Astrocyte (in vitro differentiated cells and primary cell): ENCODE measurements around the gene SCYL1. TPM values are rescaled to one million over a fixed set of nuclear protein-coding genes. Genes with fewer than 3 reads are reported as not detected.

ENCODE experiments used
- DNase-seq: peaks from one replicate; pipeline ENCODE4 v3.0.0-alpha.2; 2010; ENCODE audit warnings: low read depth
- FAIRE-seq: peaks from 2 replicates; lab custom pipeline; 2011; peaks lifted over from hg19 to GRCh38; lab: Jason Lieb, UNC
- H2AFZ ChIP-seq: 2 replicates; pipeline ENCODE4 v1.6.0; 2012; ENCODE audit warnings: low read depth, low read length, inconsistent platforms
- H3K27ac ChIP-seq: 2 replicates; pipeline ENCODE4 v1.5.1; 2011; ENCODE audit warnings: low read depth, low read length, inconsistent platforms
- H3K27me3 ChIP-seq: 2 replicates; pipeline ENCODE4 v1.6.0; 2011; ENCODE audit warnings: low read length, inconsistent platforms; ENCODE audit not compliant: insufficient read depth
- H3K36me3 ChIP-seq: 2 replicates; pipeline ENCODE4 v1.5.1; 2011; ENCODE audit warnings: low read length, inconsistent platforms; ENCODE audit not compliant: insufficient read depth
- H3K4me1 ChIP-seq: 2 replicates; pipeline ENCODE4 v1.5.1; 2011; ENCODE audit warnings: low read length, inconsistent platforms; ENCODE audit not compliant: insufficient read depth
- H3K4me2 ChIP-seq: 2 replicates; pipeline ENCODE4 v1.6.0; 2012; ENCODE audit warnings: low read length, inconsistent platforms
- H3K4me3 ChIP-seq: 2 replicates; pipeline ENCODE4 v1.5.1; 2011; ENCODE audit warnings: low read depth, mild to moderate bottlenecking, low read length, inconsistent platforms; ENCODE audit not compliant: insufficient read depth
- H3K79me2 ChIP-seq: 2 replicates; pipeline ENCODE4 v1.6.0; 2012; ENCODE audit warnings: mild to moderate bottlenecking, low read length, inconsistent platforms; ENCODE audit not compliant: insufficient read depth
- H3K9ac ChIP-seq: 2 replicates; pipeline ENCODE4 v1.6.0; 2012; ENCODE audit warnings: mild to moderate bottlenecking, low read length, inconsistent platforms
- H3K9me3 ChIP-seq: 2 replicates; pipeline ENCODE4 v1.5.1; 2012; ENCODE audit warnings: low read depth, mild to moderate bottlenecking, low read length, inconsistent platforms; ENCODE audit not compliant: insufficient read depth
- H4K20me1 ChIP-seq: 2 replicates; pipeline ENCODE4 v1.6.0; 2012; ENCODE audit warnings: low read length, inconsistent platforms; ENCODE audit not compliant: insufficient read depth
- H3K27ac Mint-ChIP-seq: one replicate; pipeline ENCODE4 v1.8.0; 2021; ENCODE audit warnings: mild to moderate bottlenecking, mixed read lengths; ENCODE audit not compliant: unreplicated experiment
- H3K27me3 Mint-ChIP-seq: one replicate; pipeline ENCODE4 v1.8.0; 2021; ENCODE audit warnings: low read depth, mixed read lengths; ENCODE audit not compliant: unreplicated experiment
- H3K36me3 Mint-ChIP-seq: one replicate; pipeline ENCODE4 v1.8.0; 2021; ENCODE audit warnings: low read depth, mixed read lengths; ENCODE audit not compliant: unreplicated experiment
- H3K4me1 Mint-ChIP-seq: one replicate; pipeline ENCODE4 v1.8.0; 2021; ENCODE audit warnings: low read depth, mixed read lengths; ENCODE audit not compliant: unreplicated experiment
- H3K4me3 Mint-ChIP-seq: one replicate; pipeline ENCODE4 v1.8.0; 2021; ENCODE audit warnings: mild to moderate bottlenecking, moderate library complexity, mixed read lengths; ENCODE audit not compliant: unreplicated experiment
- H3K9me3 Mint-ChIP-seq: one replicate; pipeline ENCODE4 v1.8.0; 2021; ENCODE audit warnings: mild to moderate bottlenecking, mixed read lengths; ENCODE audit not compliant: unreplicated experiment
- CTCF ChIP-seq: IDR thresholded peaks from 2 replicates; pipeline ENCODE4 v1.5.1; 2011; ENCODE audit warnings: low read depth, mild to moderate bottlenecking, inconsistent platforms, low read length, moderate library complexity; ENCODE audit not compliant: insufficient read depth
- EZH2 ChIP-seq: IDR thresholded peaks from 2 replicates; pipeline ENCODE4 v1.6.1; 2012; ENCODE audit warnings: mild to moderate bottlenecking, low read length, inconsistent platforms; ENCODE audit not compliant: insufficient read depth
- total RNA-seq: library from RNA; stranded (reverse); gene quantifications from 2 replicates; pipeline ENCODE4 v1.2.1, GENCODE V29; 2021

SCYL1 gene
- total RNA-seq, 1 donor from 2014 or later = 106 TPM

GRCh38 chr11:65536412-65537295 lies 11.8 kb downstream of the SCYL1 start:
- H3K4me3 ChIP-seq = no peak overlapping the region
- no peaks in the 10 kb centered on the region for H3K27me3 ChIP-seq
- Mint-ChIP-seq H3K27ac (no peak overlapping the region), H3K36me3 (peaks cover 12% of the 10 kb centered on the region), H3K4me3 (no peak overlapping the region), H3K9me3 (no peaks in the 10 kb centered on the region), H3K4me1 (peaks cover 2% of the 10 kb centered on the region), H3K27me3 (no peaks in the 10 kb centered on the region)
- peaks cover 8% of the 10 kb centered on the region for H3K4me1 ChIP-seq
- TF ChIP-seq EZH2 (no peak), CTCF (no peak)
- H4K20me1 ChIP-seq = peaks cover 73% of the 10 kb centered on the region
- no peak overlapping the region for H2AFZ ChIP-seq
- no peak overlapping the region for H3K27ac ChIP-seq
- FAIRE-seq = no peak
- no peak overlapping the region for H3K4me2 ChIP-seq
- no peaks in the 10 kb centered on the region for H3K79me2 ChIP-seq
- DNase-seq = no peak
- peaks cover 17% of the 10 kb centered on the region for H3K36me3 ChIP-seq
- no peaks in the 10 kb centered on the region for H3K9me3 ChIP-seq
- no peak overlapping the region for H3K9ac ChIP-seq

- Histone ChIP-seq H2AFZ (no peak overlapping the region), H3K79me2 (no peaks in the 10 kb centered on the region), H3K4me2 (no peak overlapping the region), H3K36me3 (peaks cover 17% of the 10 kb centered on the region), H3K9me3 (no peaks in the 10 kb centered on the region), H3K27me3 (no peaks in the 10 kb centered on the region), H3K4me1 (peaks cover 8% of the 10 kb centered on the region), H3K27ac (no peak overlapping the region), H3K9ac (no peak overlapping the region), H4K20me1 (peaks cover 76% of the 10 kb centered on the region), H3K4me3 (no peak overlapping the region)
- no peaks in the 10 kb centered on the region for H3K9me3 Mint-ChIP-seq
- DNase-seq (no peak), FAIRE-seq (no peak)
- no peaks in the 10 kb centered on the region for H3K27me3 Mint-ChIP-seq
- no peak overlapping the region for H3K27ac Mint-ChIP-seq
- peaks cover 12% of the 10 kb centered on the region for H3K36me3 Mint-ChIP-seq
- no peak overlapping the region for H3K4me3 Mint-ChIP-seq
- TF ChIP-seq CTCF (no peak), EZH2 (no peak)
- H3K4me1 Mint-ChIP-seq = peaks cover 4% of the 10 kb centered on the region
Measured at GRCh38 chr11:65537296-65537597, 12.4 kb downstream of the SCYL1 start.

- no peak overlapping the region for H3K27ac Mint-ChIP-seq
- TF ChIP-seq CTCF (no peak), EZH2 (no peak)
Measured at GRCh38 chr11:65537620-65538231, 12.8 kb downstream of the SCYL1 start.

More at GRCh38 chr11:65537620-65538231, 12.8 kb downstream of the SCYL1 start:
- Mint-ChIP-seq H3K4me3 (no peak overlapping the region), H3K27me3 (peaks cover 2% of the 10 kb centered on the region), H3K36me3 (peaks cover 8% of the 10 kb centered on the region), H3K4me1 (peaks cover 4% of the 10 kb centered on the region), H3K9me3 (no peaks in the 10 kb centered on the region)
- Histone ChIP-seq H3K27ac (no peak overlapping the region), H3K4me1 (peaks cover 8% of the 10 kb centered on the region), H3K4me3 (no peak overlapping the region), H3K9ac (no peak overlapping the region), H3K79me2 (no peaks in the 10 kb centered on the region), H3K27me3 (no peaks in the 10 kb centered on the region), H4K20me1 (peaks cover 73% of the 10 kb centered on the region), H3K4me2 (no peak overlapping the region), H3K9me3 (no peaks in the 10 kb centered on the region), H2AFZ (no peak overlapping the region), H3K36me3 (peaks cover 19% of the 10 kb centered on the region)
- FAIRE-seq = no peak
- no peak for DNase-seq
